ENCODE data around the gene SPATA12.

DNA sequence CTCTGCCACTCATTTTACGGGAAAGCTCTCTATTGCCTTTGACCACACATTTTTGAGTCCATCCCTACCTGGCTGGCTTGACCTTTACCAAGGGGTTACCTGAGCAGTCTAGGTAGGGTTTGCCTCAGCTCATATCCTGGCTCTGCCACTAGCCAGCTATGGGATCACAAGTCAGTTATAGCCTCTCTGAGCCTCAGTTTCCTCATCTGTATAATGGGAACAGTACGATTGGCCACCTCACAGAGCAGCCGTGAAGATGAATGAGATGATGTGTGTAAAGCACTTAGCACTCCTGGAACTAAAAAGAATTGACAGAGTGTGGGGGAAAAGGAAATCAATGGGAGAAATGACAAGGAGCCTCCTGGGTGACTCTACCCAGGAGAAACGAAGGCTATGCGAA lies 28.0 kb downstream of the SPATA12 start:
- TF ChIP-seq, protein P1, sequence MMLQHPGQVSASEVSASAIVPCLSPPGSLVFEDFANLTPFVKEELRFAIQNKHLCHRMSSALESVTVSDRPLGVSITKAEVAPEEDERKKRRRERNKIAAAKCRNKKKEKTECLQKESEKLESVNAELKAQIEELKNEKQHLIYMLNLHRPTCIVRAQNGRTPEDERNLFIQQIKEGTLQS (IDR thresholded peaks at IDR 0.05): no peak
- no peak for TF ChIP-seq GABPA (IDR thresholded peaks at IDR 0.05 in 1 of 2, conservative IDR thresholded peaks at IDR 0.05 in 1 of 2)
- TF ChIP-seq, protein P2, sequence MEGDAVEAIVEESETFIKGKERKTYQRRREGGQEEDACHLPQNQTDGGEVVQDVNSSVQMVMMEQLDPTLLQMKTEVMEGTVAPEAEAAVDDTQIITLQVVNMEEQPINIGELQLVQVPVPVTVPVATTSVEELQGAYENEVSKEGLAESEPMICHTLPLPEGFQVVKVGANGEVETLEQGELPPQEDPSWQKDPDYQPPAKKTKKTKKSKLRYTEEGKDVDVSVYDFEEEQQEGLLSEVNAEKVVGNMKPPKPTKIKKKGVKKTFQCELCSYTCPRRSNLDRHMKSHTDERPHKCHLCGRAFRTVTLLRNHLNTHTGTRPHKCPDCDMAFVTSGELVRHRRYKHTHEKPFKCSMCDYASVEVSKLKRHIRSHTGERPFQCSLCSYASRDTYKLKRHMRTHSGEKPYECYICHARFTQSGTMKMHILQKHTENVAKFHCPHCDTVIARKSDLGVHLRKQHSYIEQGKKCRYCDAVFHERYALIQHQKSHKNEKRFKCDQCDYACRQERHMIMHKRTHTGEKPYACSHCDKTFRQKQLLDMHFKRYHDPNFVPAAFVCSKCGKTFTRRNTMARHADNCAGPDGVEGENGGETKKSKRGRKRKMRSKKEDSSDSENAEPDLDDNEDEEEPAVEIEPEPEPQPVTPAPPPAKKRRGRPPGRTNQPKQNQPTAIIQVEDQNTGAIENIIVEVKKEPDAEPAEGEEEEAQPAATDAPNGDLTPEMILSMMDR (IDR thresholded peaks at IDR 0.05; ENCODE audit: low read depth, low read length, missing input control): no peak
- no peak for TF ChIP-seq YY1 (IDR thresholded peaks at IDR 0.05)
- TF ChIP-seq, protein P3, sequence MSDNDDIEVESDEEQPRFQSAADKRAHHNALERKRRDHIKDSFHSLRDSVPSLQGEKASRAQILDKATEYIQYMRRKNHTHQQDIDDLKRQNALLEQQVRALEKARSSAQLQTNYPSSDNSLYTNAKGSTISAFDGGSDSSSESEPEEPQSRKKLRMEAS (IDR thresholded peaks at IDR 0.05): no peak
- no peak for TF ChIP-seq RAD21 (IDR thresholded peaks at IDR 0.05)
- TF ChIP-seq, protein P4, sequence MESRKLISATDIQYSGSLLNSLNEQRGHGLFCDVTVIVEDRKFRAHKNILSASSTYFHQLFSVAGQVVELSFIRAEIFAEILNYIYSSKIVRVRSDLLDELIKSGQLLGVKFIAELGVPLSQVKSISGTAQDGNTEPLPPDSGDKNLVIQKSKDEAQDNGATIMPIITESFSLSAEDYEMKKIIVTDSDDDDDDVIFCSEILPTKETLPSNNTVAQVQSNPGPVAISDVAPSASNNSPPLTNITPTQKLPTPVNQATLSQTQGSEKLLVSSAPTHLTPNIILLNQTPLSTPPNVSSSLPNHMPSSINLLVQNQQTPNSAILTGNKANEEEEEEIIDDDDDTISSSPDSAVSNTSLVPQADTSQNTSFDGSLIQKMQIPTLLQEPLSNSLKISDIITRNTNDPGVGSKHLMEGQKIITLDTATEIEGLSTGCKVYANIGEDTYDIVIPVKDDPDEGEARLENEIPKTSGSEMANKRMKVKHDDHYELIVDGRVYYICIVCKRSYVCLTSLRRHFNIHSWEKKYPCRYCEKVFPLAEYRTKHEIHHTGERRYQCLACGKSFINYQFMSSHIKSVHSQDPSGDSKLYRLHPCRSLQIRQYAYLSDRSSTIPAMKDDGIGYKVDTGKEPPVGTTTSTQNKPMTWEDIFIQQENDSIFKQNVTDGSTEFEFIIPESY (IDR thresholded peaks at IDR 0.05): no peak
- TF ChIP-seq, protein P5, sequence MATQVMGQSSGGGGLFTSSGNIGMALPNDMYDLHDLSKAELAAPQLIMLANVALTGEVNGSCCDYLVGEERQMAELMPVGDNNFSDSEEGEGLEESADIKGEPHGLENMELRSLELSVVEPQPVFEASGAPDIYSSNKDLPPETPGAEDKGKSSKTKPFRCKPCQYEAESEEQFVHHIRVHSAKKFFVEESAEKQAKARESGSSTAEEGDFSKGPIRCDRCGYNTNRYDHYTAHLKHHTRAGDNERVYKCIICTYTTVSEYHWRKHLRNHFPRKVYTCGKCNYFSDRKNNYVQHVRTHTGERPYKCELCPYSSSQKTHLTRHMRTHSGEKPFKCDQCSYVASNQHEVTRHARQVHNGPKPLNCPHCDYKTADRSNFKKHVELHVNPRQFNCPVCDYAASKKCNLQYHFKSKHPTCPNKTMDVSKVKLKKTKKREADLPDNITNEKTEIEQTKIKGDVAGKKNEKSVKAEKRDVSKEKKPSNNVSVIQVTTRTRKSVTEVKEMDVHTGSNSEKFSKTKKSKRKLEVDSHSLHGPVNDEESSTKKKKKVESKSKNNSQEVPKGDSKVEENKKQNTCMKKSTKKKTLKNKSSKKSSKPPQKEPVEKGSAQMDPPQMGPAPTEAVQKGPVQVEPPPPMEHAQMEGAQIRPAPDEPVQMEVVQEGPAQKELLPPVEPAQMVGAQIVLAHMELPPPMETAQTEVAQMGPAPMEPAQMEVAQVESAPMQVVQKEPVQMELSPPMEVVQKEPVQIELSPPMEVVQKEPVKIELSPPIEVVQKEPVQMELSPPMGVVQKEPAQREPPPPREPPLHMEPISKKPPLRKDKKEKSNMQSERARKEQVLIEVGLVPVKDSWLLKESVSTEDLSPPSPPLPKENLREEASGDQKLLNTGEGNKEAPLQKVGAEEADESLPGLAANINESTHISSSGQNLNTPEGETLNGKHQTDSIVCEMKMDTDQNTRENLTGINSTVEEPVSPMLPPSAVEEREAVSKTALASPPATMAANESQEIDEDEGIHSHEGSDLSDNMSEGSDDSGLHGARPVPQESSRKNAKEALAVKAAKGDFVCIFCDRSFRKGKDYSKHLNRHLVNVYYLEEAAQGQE (IDR thresholded peaks at IDR 0.05): no peak
- TF ChIP-seq TAF1 (conservative IDR thresholded peaks at IDR 0.05): no peak
- TF ChIP-seq HNF4G (IDR thresholded peaks at IDR 0.05): no peak
- no peak for TF ChIP-seq JUND (IDR thresholded peaks at IDR 0.05)
- TF ChIP-seq NR2F2 (IDR thresholded peaks at IDR 0.05): no peak
- TF ChIP-seq RXRA (IDR thresholded peaks at IDR 0.05): no peak
- TF ChIP-seq EGR1 (IDR thresholded peaks at IDR 0.05; ENCODE audit: low read depth in 2 of 2): no peak

Data from liver (tissue), 3 donors.